SJCRH30 (cell line): ENCODE data around the gene PRKACB. TPM values are rescaled to one million over a fixed set of nuclear protein-coding genes. Genes with fewer than 3 reads are reported as not detected.

ENCODE experiments used
- DNase-seq, 2 experiments: peaks; one replicate each; pipeline ENCODE4 v3.0.0-alpha.2; 2015 to 2020
- H3K27ac ChIP-seq: fragments of 250-450 bp; sonication (Bioruptor Pico); 2 replicates; pipeline ENCODE4 v1.5.1; 2020; ENCODE audit warnings: mild to moderate bottlenecking, moderate library complexity
- H3K27me3 ChIP-seq: fragments of 250-450 bp; sonication (Bioruptor Pico); 2 replicates; pipeline ENCODE4 v1.5.1; 2020; ENCODE audit warnings: mild to moderate bottlenecking, moderate library complexity
- H3K36me3 ChIP-seq: fragments of 250-450 bp; sonication (Bioruptor Pico); 2 replicates; pipeline ENCODE4 v1.5.1; 2020; ENCODE audit warnings: mild to moderate bottlenecking, moderate library complexity
- H3K4me1 ChIP-seq: fragments of 250-450 bp; sonication (Bioruptor Pico); 2 replicates; pipeline ENCODE4 v1.5.1; 2020; ENCODE audit warnings: mild to moderate bottlenecking, moderate library complexity
- H3K4me3 ChIP-seq: fragments of 250-450 bp; sonication (Bioruptor Pico); 2 replicates; pipeline ENCODE4 v1.5.1; 2020; ENCODE audit warnings: mild to moderate bottlenecking, moderate library complexity
- H3K9me3 ChIP-seq: fragments of 250-450 bp; sonication (Bioruptor Pico); replicated peaks from 2 replicates; pipeline ENCODE4 v1.5.1; 2020; ENCODE audit warnings: mild to moderate bottlenecking, moderate library complexity
- total RNA-seq: library from RNA; depleted of rRNA; stranded (reverse); fragments of >200 nt; shearing (Covaris generic); gene quantifications from 2 replicates; pipeline ENCODE4 v1.2.3, GENCODE V29; 2014

PRKACB gene
- total RNA-seq, 1 experiment from 2014 or later: 31.0 TPM

DNA sequence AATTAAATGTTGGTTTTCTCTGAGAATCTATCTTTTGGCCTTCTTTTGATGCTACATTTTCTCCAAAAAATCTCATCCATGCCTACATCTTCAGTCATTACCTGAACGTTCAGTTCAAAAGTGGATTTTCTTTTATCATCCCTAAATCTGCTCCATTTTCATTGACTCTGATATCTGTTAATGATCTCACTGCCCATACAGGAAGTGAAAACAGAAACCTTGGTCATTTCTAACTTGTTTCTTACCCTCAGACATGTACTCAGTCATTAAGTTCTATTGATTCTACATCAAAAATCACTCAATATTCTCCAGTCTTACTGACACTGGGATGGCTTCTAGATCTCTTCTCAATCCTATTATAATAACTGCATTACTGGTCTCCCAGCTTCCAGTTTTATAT lies 22.7 kb downstream of the PRKACB start:
- H3K27me3 ChIP-seq: no peaks in the 10 kb centered on the region
- H3K27ac ChIP-seq: no peak overlapping the region
- H3K36me3 ChIP-seq: no peaks in the 10 kb centered on the region; the same call in 1 of the 2 replicates
- no peaks in the 10 kb centered on the region for H3K9me3 ChIP-seq
- no peak for DNase-seq
- no peaks in the 10 kb centered on the region for H3K4me1 ChIP-seq
- no peak overlapping the region for H3K4me3 ChIP-seq

DNA sequence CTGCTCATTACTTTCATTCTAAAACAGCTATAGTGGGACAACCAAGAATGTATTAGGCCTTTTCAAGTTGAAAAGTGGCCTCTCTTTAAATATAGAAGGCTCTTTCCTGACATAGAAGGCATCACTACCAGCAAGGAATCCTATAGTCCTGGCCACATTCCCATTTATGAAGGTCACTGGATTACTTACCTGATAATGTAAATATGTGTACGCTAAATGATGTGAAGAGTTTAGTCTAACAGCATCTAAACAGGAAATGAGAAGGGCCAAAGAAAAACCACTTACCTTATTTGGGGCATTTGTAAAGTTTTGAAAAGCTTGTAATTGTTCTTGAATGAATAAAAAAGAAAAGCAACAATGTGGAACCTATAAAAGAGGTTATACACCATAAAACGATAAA lies 24.7 kb downstream of the PRKACB start:
- no peaks in the 10 kb centered on the region for H3K27me3 ChIP-seq
- no peak overlapping the region for H3K4me3 ChIP-seq
- no peak overlapping the region for H3K27ac ChIP-seq
- H3K36me3 ChIP-seq: no peaks in the 10 kb centered on the region; the same call in 1 of the 2 replicates
- no peaks in the 10 kb centered on the region for H3K9me3 ChIP-seq
- DNase-seq: no peak
- H3K4me1 ChIP-seq: peaks cover 5% of the 10 kb centered on the region

- Histone ChIP-seq H3K27me3 (no peaks in the 10 kb centered on the region), H3K4me1 (peaks cover 14% of the 10 kb centered on the region), H3K9me3 (no peaks in the 10 kb centered on the region), H3K27ac (no peak overlapping the region), H3K4me3 (no peak overlapping the region), H3K36me3 (no peaks in the 10 kb centered on the region; the same call in 1 of the 2 replicates)
- DNase-seq: no peak
Measured at GRCh38 chr1:84170171-84170570, 26.1 kb downstream of the PRKACB start.

GRCh38 chr1:84171481-84171880 lies 27.4 kb downstream of the PRKACB start:
- Histone ChIP-seq H3K36me3 (no peaks in the 10 kb centered on the region; the same call in 1 of the 2 replicates), H3K9me3 (no peaks in the 10 kb centered on the region), H3K4me3 (no peak overlapping the region), H3K27ac (no peak overlapping the region), H3K27me3 (no peaks in the 10 kb centered on the region), H3K4me1 (peaks cover 14% of the 10 kb centered on the region)
- no peak for DNase-seq

DNA sequence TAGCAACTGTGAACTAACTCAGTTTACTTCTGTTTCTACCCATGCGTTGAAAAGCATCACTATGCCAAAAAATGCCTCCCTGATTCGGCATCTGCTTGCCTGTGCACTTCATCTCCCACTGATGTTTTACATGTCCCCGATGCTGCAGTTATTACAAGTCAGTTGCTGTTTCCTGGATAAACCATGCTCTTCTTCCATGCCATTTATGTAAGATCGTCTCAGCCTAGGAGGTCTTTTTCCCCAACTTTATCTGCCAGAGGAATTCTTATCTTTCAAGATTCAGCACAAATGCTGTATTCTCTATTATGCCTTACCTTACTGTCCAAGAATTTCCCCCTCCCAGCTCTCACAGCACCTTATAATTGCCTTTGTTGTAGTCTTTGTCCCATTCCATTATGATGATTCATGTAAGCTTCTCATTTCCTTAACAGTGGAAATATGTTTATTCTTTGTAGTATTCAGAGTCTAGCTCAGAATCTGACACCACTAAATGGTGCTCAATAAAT lies 30.0 kb downstream of the PRKACB start:
- Histone ChIP-seq H3K4me1 (peaks cover 14% of the 10 kb centered on the region), H3K27ac (peak overlapping the region; percentile 61), H3K4me3 (peak overlapping the region; percentile 19), H3K9me3 (no peaks in the 10 kb centered on the region), H3K36me3 (peaks cover under 1% of the 10 kb centered on the region; the same call in 1 of the 2 replicates), H3K27me3 (no peaks in the 10 kb centered on the region)
- peak; percentile 13 to 39 for DNase-seq

DNA sequence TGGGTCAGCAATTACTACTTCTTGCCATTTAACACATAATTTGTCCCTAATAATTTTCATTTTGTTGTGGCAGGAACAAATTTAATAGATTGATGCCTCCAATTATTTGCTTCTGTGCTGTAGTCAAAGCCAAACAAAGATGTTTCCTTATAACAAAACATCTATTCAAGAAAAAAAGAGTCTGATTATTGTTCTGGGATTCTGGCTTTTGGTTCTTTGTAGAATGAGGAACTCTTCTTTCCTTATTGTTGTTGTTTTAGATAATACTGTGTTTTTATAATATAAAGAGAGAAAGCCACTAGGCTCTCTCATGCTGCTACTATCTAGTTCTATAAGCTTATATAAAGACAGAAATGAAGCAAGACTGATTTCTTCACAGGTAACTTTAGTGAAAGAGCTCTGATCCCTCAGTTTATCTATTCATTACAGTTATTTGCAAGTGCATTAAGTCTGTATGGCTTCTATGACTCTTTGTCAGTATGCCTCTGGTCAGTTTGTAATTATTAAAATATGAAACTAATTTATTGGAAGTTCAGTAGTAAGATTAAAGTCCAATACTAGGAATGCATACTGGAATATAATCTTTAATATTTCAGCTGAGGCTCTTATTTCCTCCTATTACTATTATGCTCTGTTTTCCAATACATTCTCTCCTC lies 37.4 kb downstream of the PRKACB start:
- no peak for DNase-seq
- H3K27ac ChIP-seq: no peak overlapping the region
- H3K36me3 ChIP-seq: peaks cover 12% of the 10 kb centered on the region; the same call in 1 of the 2 replicates
- H3K4me3 ChIP-seq: no peak overlapping the region
- H3K9me3 ChIP-seq: no peaks in the 10 kb centered on the region
- no peaks in the 10 kb centered on the region for H3K27me3 ChIP-seq
- no peaks in the 10 kb centered on the region for H3K4me1 ChIP-seq

GRCh38 chr1:84190455-84190854 lies 46.4 kb downstream of the PRKACB start:
- Histone ChIP-seq H3K27ac (no peak overlapping the region), H3K27me3 (no peaks in the 10 kb centered on the region), H3K9me3 (peaks cover 6% of the 10 kb centered on the region; the same call in 1 of the 2 replicates), H3K4me1 (no peaks in the 10 kb centered on the region), H3K4me3 (no peak overlapping the region), H3K36me3 (peaks cover 24% of the 10 kb centered on the region; the same call in 1 of the 2 replicates)
- DNase-seq: no peak

DNA sequence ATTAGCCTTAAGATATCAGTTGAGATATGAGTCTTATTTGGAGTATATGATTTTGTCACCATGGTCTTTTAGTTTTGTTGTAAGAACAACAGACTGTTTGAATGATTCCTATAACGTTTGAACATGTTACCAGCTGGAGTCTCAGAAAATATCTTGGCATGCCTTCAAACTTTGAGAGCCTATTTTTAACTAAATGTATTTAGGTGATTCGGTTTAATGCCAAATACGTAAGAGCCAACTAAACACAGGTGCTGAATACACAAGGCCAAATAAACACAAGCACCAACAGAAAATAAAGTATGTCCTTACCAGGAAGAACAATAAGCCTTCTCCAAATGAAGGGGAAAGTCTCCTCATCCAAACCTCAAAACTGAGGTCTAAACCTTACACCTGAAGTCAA lies 48.6 kb downstream of the PRKACB start:
- H3K27me3 ChIP-seq: no peaks in the 10 kb centered on the region
- H3K27ac ChIP-seq: no peak overlapping the region
- H3K9me3 ChIP-seq: peaks cover 6% of the 10 kb centered on the region; the same call in 1 of the 2 replicates
- DNase-seq: no peak
- peaks cover 24% of the 10 kb centered on the region for H3K36me3 ChIP-seq
- H3K4me1 ChIP-seq: no peaks in the 10 kb centered on the region
- no peak overlapping the region for H3K4me3 ChIP-seq

DNA sequence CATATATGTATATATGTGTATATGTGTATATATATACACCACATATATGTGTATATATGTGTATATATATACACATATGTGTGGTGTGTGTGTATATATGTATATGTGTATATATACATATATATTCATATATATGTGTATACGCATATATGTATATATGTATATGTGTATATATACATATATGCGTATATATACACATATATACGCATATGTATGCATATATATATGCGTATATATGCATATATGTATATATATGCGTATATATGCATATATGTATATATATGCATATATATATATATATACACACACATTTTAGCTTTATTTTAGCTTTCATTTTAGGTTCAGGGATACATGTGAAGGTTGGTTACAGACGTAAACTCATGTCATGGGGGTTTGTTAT lies 54.8 kb downstream of the PRKACB start:
- H3K27me3 ChIP-seq: no peaks in the 10 kb centered on the region
- peaks cover 23% of the 10 kb centered on the region for H3K36me3 ChIP-seq
- peaks cover 3% of the 10 kb centered on the region; the same call in 1 of the 2 replicates for H3K9me3 ChIP-seq
- H3K4me1 ChIP-seq: no peaks in the 10 kb centered on the region
- DNase-seq: no peak
- H3K27ac ChIP-seq: no peak overlapping the region
- H3K4me3 ChIP-seq: no peak overlapping the region

GRCh38 chr1:84199257-84199656 lies 55.2 kb downstream of the PRKACB start:
- no peak overlapping the region for H3K4me3 ChIP-seq
- peaks cover 3% of the 10 kb centered on the region; the same call in 1 of the 2 replicates for H3K9me3 ChIP-seq
- no peak for DNase-seq
- H3K27me3 ChIP-seq: no peaks in the 10 kb centered on the region
- no peak overlapping the region for H3K27ac ChIP-seq
- H3K4me1 ChIP-seq: no peaks in the 10 kb centered on the region
- H3K36me3 ChIP-seq: peaks cover 23% of the 10 kb centered on the region

- Histone ChIP-seq H3K4me3 (no peak overlapping the region), H3K36me3 (peaks cover 26% of the 10 kb centered on the region), H3K27me3 (no peaks in the 10 kb centered on the region), H3K4me1 (no peaks in the 10 kb centered on the region), H3K9me3 (peaks cover 3% of the 10 kb centered on the region; the same call in 1 of the 2 replicates), H3K27ac (no peak overlapping the region)
- DNase-seq: no peak
Measured at GRCh38 chr1:84202126-84202525, 58.1 kb downstream of the PRKACB start.

DNA sequence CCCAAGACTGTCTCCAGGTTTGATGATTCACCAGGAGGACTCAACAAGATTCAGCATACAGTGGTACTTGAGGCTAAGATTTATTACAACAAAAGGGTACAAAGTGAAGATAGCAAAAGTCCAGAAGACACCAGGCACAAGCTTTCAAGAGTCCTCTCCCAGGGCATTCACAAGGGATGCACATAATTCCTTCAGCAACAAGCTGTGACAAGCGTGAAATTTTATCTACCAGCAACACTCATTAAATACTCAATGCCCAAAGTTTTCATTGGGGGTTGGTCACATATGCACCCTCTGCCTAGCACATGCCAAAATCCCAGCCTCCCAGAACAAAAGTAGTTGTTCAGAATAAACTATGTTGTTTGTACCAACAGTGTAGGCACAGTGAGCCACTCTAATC lies 62.3 kb downstream of the PRKACB start:
- Histone ChIP-seq H3K4me3 (no peak overlapping the region), H3K9me3 (no peaks in the 10 kb centered on the region), H3K27me3 (no peaks in the 10 kb centered on the region), H3K36me3 (peaks cover 13% of the 10 kb centered on the region), H3K4me1 (0 out of 2 replicates have a peak, but pooled peaks cover 3% of the 10 kb centered on the region), H3K27ac (no peak overlapping the region)
- peak in 1 of 2 experiments; percentile 11 for DNase-seq

DNA sequence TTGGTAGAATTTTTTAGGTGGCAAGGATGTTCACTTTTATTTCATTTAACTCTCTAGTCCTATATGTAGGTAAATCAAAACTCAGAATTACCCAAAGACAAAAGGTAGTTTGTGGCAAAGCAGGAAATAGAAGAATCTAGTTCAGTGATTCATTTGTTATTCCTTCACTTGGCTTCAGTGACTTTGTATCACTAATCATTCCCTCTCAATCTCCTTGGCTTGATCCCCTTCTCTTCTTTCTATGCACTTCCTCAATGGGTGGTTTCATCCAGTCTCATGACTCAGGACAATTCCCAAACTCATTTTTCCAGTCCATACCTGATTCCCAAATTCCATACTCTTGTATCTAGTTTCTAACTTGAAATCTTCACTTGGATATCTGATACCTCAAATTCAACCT lies 64.9 kb downstream of the PRKACB start:
- peaks cover 6% of the 10 kb centered on the region for H3K36me3 ChIP-seq
- H3K4me1 ChIP-seq: 0 out of 2 replicates have a peak, but pooled peaks cover 3% of the 10 kb centered on the region
- DNase-seq: no peak

DNA sequence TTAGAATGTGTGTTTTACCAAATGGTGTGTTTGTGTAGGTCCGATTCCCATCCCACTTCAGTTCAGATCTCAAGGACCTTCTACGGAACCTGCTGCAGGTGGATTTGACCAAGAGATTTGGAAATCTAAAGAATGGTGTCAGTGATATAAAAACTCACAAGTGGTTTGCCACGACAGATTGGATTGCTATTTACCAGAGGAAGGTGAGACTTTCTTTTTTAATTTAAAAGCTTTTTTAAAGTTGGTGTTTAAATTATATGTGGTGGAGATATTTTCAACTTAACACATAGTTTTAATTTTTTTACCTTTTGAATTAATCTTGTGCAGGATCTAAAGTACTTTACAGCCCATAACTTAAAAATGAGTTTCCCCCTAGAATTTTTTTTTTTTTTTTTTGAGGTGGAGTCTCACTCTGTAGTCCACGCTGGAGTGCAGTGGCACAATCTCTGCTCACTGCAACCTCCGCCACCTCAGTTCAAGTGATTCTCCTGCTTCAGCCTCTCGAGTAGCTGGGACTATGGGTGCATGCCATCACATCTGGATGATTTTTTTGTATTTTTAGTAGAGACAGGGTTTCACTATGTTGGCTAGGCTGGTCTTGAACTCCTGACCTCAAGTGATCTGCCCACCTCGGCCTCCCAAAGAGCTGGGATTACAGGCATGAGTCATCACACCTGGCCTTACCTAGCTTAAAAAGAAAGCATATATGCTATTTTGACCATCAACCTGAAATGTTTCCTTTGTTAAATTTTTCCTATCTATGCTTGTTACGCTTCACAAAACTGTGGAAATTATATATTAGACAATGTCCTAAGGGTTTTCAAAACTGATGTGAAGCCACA lies 70.3 kb downstream of the PRKACB start:
- Histone ChIP-seq H3K27me3 (no peaks in the 10 kb centered on the region), H3K9me3 (no peaks in the 10 kb centered on the region), H3K36me3 (no peaks in the 10 kb centered on the region; the same call in 1 of the 2 replicates), H3K4me3 (no peak overlapping the region), H3K4me1 (no peaks in the 10 kb centered on the region), H3K27ac (no peak overlapping the region)
- DNase-seq: no peak

More for the DNA sequence above, 64.9 kb downstream of the PRKACB start:
- Histone ChIP-seq H3K27me3 (no peaks in the 10 kb centered on the region), H3K9me3 (no peaks in the 10 kb centered on the region), H3K27ac (no peak overlapping the region), H3K4me3 (no peak overlapping the region)

- Histone ChIP-seq H3K9me3 (no peaks in the 10 kb centered on the region), H3K27ac (no peak overlapping the region), H3K27me3 (no peaks in the 10 kb centered on the region)
Measured at GRCh38 chr1:84217239-84217638, 73.2 kb downstream of the PRKACB start.

More at GRCh38 chr1:84217239-84217638, 73.2 kb downstream of the PRKACB start:
- DNase-seq: no peak
- no peaks in the 10 kb centered on the region for H3K4me1 ChIP-seq
- H3K4me3 ChIP-seq: no peak overlapping the region
- no peaks in the 10 kb centered on the region; the same call in 1 of the 2 replicates for H3K36me3 ChIP-seq
